ENCODE measurements around the gene EDA.

GRCh38 chrX:70049925-70050324 lies 434.0 kb downstream of the EDA start, which contains the start of gene AWAT2:
- no peak for TF ChIP-seq TAF1 (CRISPR knock-in tag; IDR thresholded peaks at IDR 0.05)
- no peak for TF ChIP-seq CTCF (CRISPR knock-in tag; IDR thresholded peaks at IDR 0.05)
- no peak for TF ChIP-seq ZNF235 (CRISPR knock-in tag; IDR thresholded peaks at IDR 0.05; ENCODE audit: borderline replicate concordance)
- no peak for TF ChIP-seq CBFB (CRISPR knock-in tag; IDR thresholded peaks at IDR 0.05)
- TF ChIP-seq EP300 (IDR thresholded peaks at IDR 0.05; ENCODE audit: low read depth in 2 of 2, low read length in 2 of 2): no peak
- no peak for TF ChIP-seq EP300 (CRISPR knock-in tag; IDR thresholded peaks at IDR 0.05; ENCODE audit: borderline replicate concordance)
- TF ChIP-seq NFYB (CRISPR knock-in tag; IDR thresholded peaks at IDR 0.05): no peak
- no peak for TF ChIP-seq MYC (CRISPR knock-in tag; IDR thresholded peaks at IDR 0.05; ENCODE audit: borderline replicate concordance)
- no peak for TF ChIP-seq MTF2 (CRISPR knock-in tag; IDR thresholded peaks at IDR 0.05; ENCODE audit: borderline replicate concordance)
- no peak for TF ChIP-seq ZBTB7A (CRISPR knock-in tag; IDR thresholded peaks at IDR 0.05)
- TF ChIP-seq, protein P1, sequence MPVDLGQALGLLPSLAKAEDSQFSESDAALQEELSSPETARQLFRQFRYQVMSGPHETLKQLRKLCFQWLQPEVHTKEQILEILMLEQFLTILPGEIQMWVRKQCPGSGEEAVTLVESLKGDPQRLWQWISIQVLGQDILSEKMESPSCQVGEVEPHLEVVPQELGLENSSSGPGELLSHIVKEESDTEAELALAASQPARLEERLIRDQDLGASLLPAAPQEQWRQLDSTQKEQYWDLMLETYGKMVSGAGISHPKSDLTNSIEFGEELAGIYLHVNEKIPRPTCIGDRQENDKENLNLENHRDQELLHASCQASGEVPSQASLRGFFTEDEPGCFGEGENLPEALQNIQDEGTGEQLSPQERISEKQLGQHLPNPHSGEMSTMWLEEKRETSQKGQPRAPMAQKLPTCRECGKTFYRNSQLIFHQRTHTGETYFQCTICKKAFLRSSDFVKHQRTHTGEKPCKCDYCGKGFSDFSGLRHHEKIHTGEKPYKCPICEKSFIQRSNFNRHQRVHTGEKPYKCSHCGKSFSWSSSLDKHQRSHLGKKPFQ (CRISPR knock-in tag; IDR thresholded peaks at IDR 0.05; ENCODE audit: insufficient replicate concordance): no peak
- no peak for TF ChIP-seq EED (CRISPR knock-in tag; IDR thresholded peaks at IDR 0.05)
- TF ChIP-seq JUND (CRISPR knock-in tag; IDR thresholded peaks at IDR 0.05): no peak
